C4-2B (cell line): ENCODE results near the gene CACNA1B.
"Not testable (repeated sequence)": the region's sequence is repeated elsewhere in the genome, so short reads cannot be mapped to it uniquely, and the experiment has no call there.

Source experiments
- H3K27ac ChIP-seq: fragments of 450-650 bp; 2 replicates; pipeline ENCODE4 v1.5.1; 2017
- ZFX ChIP-seq: fragments of 450-650 bp; IDR thresholded peaks from 2 replicates; pipeline ENCODE4 v1.6.1; 2017
- TF ChIP-seq, protein P1 (sequence below): fragments of 450-650 bp; conservative IDR thresholded peaks from 2 replicates; pipeline ENCODE4 v1.5.1; 2017; ENCODE audit warnings: mild to moderate bottlenecking

CACNA1B gene

DNA sequence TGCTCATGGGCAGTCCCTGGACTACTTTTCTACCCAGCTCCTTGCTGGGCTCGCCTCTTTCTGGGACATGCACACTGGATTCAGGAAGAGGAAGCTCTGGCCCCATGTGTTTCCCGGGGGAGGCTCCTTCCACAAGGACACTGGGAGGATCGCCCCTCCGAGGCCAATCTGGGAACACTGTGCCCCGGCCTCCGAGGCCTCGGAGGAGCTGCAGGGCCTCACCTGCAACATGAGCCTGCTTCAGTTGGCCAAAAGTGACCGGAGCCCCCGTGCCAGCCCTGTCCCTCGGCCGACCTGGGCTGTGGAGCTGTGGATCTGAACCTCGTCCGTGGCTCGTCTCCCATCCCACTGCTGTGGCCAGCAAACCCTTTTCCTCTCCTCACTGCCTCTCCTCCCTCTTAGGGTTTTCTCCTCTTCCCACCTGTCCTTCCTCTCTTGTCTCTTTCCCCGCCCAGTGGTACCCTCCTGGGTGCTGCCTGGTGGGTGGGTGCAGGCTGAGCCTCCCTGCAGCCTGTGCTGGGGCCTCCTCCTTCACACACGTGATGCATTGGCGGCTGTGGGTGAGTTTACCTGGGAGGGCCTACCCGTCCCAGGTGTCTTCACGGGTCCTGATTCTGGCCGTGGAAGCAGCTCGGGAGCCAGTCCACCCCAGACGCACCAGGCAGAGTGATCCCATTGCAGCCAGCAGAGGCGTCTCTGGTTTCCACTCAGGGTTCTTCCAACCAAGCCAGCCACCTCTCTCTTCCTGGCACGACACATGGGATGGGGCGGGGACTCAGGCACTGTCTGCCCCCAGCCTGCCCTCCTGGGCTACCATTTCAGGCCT lies 241.8 kb downstream of the CACNA1B start:
- TF ChIP-seq, protein P1, sequence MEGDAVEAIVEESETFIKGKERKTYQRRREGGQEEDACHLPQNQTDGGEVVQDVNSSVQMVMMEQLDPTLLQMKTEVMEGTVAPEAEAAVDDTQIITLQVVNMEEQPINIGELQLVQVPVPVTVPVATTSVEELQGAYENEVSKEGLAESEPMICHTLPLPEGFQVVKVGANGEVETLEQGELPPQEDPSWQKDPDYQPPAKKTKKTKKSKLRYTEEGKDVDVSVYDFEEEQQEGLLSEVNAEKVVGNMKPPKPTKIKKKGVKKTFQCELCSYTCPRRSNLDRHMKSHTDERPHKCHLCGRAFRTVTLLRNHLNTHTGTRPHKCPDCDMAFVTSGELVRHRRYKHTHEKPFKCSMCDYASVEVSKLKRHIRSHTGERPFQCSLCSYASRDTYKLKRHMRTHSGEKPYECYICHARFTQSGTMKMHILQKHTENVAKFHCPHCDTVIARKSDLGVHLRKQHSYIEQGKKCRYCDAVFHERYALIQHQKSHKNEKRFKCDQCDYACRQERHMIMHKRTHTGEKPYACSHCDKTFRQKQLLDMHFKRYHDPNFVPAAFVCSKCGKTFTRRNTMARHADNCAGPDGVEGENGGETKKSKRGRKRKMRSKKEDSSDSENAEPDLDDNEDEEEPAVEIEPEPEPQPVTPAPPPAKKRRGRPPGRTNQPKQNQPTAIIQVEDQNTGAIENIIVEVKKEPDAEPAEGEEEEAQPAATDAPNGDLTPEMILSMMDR = no peak
- TF ChIP-seq ZFX = no peak
- no peak overlapping the region for H3K27ac ChIP-seq

DNA sequence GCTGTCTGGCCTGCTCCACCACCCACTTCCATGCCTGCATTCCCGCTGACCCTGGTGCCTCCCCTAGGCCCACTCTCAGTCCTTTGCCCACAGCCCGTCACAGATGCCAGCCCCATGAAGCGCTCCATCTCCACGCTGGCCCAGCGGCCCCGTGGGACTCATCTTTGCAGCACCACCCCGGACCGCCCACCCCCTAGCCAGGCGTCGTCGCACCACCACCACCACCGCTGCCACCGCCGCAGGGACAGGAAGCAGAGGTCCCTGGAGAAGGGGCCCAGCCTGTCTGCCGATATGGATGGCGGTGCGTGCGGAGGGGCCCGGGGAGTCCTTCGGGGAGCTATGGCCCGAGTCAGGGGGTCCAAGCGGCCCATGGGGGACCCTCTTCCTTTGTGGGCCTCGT lies 242.5 kb downstream of the CACNA1B start:
- no peak for TF ChIP-seq ZFX
- TF ChIP-seq, protein P1 = no peak
- no peak overlapping the region for H3K27ac ChIP-seq

DNA sequence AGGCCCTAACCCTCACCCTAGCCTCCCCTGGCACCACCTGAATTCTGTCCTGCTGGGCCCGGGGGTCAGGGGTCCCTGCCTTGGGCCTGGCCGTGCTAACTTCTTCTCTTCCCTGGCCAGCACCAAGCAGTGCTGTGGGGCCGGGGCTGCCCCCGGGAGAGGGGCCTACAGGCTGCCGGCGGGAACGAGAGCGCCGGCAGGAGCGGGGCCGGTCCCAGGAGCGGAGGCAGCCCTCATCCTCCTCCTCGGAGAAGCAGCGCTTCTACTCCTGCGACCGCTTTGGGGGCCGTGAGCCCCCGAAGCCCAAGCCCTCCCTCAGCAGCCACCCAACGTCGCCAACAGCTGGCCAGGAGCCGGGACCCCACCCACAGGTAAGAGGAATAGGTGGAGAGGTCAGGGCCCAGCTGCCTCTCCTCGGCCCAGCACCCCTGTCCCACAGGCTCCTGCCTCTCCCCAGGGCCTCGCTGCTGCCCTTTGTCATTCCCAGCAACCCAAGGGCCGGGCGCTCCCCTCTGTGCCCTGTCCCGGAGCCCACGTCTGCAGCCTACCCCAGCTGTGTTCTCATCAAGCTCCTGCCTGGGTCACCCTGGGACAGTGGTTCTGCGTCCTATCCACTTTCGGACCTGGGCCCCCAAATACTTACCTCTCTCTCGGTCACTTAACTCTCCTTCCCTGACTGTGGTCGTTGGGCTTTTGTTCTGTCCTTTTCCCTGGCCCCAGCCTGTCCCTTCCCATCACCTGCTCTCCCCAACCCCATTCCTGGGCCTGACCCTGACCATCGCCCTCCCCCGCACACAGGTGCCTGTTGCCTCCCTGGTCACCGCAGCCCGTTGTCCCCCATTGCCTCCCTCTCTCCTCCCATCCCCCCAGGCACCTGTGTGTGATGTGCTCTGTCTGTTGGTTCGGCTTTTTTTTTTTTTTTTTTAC lies 243.2 kb downstream of the CACNA1B start:
- H3K27ac ChIP-seq = no peak overlapping the region
- TF ChIP-seq, protein P1 = no peak
- no peak for TF ChIP-seq ZFX

DNA sequence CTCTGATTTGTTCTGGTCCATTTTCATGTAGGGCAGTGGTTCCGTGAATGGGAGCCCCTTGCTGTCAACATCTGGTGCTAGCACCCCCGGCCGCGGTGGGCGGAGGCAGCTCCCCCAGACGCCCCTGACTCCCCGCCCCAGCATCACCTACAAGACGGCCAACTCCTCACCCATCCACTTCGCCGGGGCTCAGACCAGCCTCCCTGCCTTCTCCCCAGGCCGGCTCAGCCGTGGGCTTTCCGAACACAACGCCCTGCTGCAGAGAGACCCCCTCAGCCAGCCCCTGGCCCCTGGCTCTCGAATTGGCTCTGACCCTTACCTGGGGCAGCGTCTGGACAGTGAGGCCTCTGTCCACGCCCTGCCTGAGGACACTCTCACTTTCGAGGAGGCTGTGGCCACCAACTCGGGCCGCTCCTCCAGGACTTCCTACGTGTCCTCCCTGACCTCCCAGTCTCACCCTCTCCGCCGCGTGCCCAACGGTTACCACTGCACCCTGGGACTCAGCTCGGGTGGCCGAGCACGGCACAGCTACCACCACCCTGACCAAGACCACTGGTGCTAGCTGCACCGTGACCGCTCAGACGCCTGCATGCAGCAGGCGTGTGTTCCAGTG lies 244.0 kb downstream of the CACNA1B start:
- TF ChIP-seq ZFX = no peak
- TF ChIP-seq, protein P1 = no peak
- H3K27ac ChIP-seq = no peak overlapping the region

DNA sequence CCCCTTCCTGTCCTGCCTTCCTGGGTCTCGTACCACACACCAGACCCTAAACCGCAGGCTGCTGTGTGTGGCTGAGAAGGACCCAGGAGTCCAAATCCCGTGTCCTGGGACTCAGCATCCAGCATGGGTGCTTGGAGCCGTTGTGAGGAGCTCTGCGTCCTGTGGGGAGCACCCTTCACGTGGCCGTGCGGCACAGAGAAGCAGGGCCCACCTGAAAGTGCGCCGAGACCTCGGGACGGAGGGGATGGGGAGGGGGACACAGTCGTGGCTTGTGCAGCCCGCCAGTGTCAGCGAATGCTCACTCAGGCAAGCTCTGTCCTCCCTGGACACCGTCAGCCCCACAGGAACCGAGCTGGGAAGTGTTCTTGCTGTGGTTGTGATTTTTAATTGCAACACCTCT lies 244.6 kb downstream of the CACNA1B start:
- H3K27ac ChIP-seq = no peak overlapping the region
- no peak for TF ChIP-seq ZFX
- TF ChIP-seq, protein P1 = no peak

DNA sequence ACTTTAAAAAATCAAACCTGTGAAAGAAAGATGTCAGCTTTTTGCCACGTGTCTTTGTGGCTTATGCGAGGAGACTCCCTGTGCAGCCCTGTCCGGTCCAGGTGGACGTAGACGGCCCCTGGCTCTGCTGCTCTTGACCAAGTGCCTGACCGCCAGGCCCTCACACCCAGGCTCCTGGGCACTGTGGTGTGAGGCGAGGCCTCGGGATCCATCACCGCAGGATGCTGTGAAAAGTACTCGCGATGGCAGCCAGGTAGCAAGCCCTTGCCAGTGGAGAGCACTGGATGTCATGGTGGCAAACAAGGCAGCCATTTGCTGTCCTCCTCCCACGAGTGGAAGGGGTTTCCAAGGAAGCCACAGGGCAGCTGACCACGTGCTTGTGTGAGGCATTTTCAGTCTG lies 245.1 kb downstream of the CACNA1B start:
- H3K27ac ChIP-seq = no peak overlapping the region
- TF ChIP-seq, protein P1 = no peak
- TF ChIP-seq ZFX = no peak

DNA sequence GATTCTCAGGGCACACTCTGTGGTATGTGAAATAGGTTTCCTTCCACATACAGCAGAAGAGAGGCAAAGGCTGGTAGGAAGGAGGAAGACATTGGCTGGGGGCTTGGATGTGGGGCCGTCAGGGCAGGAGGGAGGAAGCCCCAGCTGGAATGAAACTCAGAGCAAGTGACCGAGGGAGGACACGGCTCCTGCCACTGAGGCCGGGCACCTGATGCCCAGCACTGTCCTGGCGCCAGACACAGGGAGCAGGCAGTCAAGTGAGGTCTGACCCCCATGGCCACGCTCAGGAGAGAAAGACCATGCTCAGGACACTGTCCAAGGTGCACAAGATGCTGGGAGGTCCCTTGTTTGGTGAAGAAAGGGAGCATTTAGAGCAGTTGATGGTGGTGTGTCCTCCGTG lies 245.5 kb downstream of the CACNA1B start:
- H3K27ac ChIP-seq = no peak overlapping the region
- TF ChIP-seq, protein P1 = no peak
- no peak for TF ChIP-seq ZFX

DNA sequence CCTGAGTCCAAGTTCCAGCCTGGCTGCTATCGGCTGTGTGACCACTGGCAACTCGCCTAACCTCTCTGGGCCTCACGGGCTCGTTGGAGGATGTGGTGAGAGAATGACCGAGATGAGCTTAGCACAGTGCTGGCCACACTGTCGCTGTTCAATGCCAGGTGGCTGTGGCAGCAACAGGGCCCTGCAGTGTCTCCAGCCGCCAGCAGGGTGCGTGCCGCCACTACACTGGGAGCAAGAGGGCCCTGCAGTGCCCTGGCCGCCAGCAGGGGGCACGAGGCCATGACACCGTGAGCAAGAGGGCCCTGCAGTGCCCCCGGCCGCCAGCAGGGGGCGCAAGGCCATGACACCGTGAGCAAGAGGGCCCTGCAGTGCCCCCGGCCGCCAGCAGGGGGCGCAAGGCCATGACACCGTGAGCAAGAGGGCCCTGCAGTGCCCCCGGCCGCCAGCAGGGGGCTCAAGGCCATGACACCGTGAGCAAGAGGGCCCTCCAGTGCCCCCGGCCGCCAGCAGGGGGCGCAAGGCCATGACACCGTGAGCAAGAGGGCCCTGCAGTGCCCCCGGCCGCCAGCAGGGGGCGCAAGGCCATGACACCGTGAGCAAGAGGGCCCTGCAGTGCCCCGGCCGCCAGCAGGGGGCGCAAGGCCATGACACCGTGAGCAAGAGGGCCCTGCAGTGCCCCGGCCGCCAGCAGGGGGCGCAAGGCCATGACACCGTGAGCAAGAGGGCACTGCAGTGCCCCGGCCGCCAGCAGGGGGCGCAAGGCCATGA lies 248.7 kb downstream of the CACNA1B start:
- H3K27ac ChIP-seq = not testable (repeated sequence)

DNA sequence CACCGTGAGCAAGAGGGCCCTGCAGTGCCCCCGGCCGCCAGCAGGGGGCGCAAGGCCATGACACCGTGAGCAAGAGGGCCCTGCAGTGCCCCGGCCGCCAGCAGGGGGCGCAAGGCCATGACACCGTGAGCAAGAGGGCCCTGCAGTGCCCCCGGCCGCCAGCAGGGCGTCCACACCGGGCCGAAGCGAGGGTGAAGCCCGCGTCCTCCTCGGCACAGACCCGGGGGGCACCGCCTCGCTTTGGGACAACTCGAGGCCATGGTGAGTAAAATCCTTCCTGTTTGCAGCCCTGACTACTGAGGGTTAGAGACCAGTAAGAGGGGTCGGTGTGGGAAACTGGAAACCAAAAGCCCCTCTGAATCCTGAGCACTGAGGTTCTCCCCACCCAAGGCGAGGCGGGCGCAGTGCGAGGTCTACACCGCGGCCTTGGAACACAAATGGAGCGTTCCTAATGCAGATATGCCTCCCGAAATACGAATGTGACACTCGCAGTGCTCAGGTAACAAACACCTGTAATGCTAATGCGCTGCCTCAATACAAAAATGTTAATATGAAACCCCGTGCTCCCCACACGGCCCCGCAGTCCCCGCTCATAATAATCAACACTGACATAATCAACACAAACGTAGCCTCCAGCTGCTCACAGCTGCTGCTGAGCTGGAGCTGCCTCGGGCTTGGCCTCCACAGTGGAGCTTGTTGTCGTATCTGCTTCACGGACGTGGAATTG lies 249.4 kb downstream of the CACNA1B start:
- not testable (repeated sequence) for H3K27ac ChIP-seq

DNA sequence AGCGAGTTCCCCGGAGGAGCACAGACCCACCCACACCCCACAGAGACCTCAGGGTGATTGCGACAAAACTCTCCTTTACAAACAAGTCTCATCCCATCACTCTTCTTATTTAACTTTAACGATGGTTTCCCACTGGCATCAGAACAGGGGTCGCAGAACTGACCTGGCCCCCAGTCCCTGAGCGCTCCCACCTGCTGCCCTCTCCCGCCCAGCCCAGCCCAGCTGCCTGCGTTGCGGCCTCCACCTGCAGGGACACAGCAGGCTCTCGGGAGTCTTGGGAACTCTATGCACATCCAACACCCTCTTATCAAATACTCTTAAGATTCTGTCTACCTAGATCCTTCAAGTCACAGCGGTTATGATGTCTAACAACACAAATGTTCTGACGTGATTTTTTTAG lies 250.4 kb downstream of the CACNA1B start:
- H3K27ac ChIP-seq = not testable (repeated sequence)
